D721Med (cell line): ENCODE measurements around the gene IRF2BP1.

Experiments
- DNase-seq: peaks from one replicate; pipeline ENCODE4 v3.0.0; 2011; ENCODE audit warnings: low spot score; ENCODE audit not compliant: insufficient read length
- FAIRE-seq: peaks from 2 replicates; lab custom pipeline; 2011; peaks lifted over from hg19 to GRCh38; lab: Jason Lieb, UNC
- TF ChIP-seq, protein P1 (sequence below): IDR thresholded peaks from 2 replicates; pipeline ENCODE4 v1.5.1; 2012; ENCODE audit warnings: mild to moderate bottlenecking, control low read depth; ENCODE audit not compliant: insufficient read depth; ENCODE audit errors: missing control alignments

IRF2BP1 gene

DNA sequence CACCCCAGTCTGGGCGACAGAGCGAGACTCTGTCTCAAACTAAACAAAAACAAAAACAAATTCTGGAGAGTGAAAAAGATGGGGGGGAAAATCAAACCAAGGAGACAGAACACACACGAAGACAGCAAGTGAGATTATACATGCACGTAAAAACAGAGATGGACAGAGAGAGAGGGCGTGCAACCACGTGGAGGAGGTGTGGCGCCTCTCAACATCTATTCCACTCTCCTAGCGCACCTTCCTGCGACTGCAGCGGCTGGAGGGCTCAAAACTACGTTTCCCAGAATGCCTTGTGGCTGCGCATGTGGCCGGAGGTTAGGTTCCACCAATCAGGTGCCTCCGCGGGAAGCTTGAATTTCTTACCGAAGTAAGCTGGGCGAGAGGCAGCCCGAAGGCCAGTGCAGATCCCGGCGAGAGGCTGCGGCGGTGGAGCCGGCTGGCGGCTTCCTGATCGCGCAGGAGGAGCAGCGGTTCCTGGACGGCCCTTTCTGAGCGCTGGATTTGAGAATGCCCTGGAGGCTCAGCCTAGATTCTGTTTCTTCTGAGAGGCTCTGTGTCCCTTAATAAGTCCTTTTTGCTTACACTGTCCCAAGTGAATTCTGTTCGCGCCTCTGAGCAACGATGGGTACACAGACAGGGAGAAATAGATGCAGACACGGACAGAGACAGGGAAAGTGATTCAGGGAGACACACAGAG is 41.8 kb upstream of the IRF2BP1 start:
- DNase-seq (peak; percentile 97), FAIRE-seq (peak; percentile 41)
- TF ChIP-seq, protein P1, sequence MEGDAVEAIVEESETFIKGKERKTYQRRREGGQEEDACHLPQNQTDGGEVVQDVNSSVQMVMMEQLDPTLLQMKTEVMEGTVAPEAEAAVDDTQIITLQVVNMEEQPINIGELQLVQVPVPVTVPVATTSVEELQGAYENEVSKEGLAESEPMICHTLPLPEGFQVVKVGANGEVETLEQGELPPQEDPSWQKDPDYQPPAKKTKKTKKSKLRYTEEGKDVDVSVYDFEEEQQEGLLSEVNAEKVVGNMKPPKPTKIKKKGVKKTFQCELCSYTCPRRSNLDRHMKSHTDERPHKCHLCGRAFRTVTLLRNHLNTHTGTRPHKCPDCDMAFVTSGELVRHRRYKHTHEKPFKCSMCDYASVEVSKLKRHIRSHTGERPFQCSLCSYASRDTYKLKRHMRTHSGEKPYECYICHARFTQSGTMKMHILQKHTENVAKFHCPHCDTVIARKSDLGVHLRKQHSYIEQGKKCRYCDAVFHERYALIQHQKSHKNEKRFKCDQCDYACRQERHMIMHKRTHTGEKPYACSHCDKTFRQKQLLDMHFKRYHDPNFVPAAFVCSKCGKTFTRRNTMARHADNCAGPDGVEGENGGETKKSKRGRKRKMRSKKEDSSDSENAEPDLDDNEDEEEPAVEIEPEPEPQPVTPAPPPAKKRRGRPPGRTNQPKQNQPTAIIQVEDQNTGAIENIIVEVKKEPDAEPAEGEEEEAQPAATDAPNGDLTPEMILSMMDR = peak; percentile 30

DNA sequence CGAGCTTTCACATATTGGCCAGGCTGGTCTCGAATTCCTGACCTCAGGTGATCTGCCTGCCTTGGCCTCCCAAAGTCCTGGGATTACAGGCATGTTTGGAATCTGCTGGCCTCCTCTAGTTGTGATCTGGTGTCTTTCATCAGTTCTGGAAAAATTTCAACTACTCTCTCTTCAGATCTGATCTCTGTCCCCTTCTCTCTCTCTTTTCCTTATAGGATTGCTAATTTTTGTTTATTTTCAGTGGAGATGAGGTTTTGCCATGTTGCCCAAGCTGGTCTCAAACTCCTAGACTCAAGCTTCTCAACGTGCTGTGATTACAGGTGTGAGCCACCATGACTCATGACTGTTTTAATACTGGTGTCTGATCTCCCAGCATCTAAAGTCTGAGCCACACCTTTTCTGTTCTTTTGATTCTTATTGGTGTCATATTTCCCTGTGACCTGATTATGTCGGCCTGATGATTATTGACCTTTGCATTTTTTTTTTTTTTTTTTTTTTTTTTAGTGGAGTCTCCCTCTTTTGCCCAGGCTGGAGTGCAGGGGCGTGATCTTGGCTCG is 39.0 kb upstream of the IRF2BP1 start:
- TF ChIP-seq, protein P1 = no peak
- FAIRE-seq (no peak), DNase-seq (no peak)

DNA sequence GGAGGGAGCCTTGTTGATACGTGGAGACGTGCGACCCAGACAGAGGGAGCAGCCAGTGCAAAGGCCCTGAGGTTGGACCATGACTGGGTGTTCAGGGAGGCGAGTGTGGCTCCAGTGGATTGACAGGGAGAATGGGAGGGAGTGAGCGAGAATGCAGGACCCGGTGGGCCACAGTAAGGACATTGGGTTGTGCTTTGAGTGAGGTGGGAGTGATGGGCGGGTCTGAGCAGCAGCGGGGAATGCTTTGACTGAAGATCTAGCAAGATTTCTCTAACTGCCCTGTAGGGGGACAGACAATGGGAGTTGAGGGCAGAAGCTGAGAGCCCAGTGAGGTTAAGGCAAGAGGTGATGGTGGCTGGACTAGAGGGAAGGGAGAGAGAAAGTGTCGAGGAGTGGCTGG is 36.3 kb upstream of the IRF2BP1 start:
- no peak for FAIRE-seq
- no peak for DNase-seq
- TF ChIP-seq, protein P1 = no peak

DNA sequence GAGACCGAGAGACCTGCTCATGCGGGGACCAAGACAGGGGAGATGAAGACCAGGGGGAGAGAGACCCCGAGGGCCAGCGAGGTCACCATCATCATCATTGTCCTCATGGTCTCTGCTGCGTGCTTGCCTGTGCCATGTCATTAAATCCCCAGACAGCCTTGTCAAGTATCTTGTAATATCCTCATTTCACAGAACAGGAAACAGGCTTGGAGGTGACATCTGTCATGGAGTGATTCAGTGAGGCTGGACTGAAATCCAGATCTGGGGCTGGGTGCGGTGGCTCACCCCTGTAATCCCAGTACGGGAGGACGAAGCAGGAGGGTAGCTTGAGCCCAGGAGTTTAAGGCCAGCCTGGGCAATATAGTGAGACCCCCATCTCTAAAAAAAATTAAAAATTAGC is 34.5 kb upstream of the IRF2BP1 start:
- TF ChIP-seq, protein P1 = no peak
- no peak for FAIRE-seq
- no peak for DNase-seq

DNA sequence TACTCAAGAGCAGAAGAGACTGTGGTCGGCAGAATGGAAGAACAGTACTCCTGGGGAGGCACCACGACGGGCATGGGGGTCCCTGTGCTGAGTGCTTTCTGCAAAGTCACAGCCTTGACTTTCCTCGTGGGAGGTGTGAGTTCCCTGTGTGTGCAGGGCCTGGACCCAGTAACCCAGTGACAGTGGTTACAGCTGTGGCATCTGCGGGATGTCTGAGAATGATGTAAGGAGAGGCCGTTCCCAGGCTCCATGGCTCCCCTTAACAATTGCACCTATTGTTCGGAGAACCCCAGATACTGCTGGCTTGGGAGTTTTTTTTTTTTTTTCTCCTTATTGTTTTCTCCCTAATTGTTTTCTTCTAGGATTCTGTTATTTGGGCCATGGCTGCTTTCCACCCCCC is 33.7 kb upstream of the IRF2BP1 start:
- DNase-seq (no peak), FAIRE-seq (no peak)
- TF ChIP-seq, protein P1 = no peak

DNA sequence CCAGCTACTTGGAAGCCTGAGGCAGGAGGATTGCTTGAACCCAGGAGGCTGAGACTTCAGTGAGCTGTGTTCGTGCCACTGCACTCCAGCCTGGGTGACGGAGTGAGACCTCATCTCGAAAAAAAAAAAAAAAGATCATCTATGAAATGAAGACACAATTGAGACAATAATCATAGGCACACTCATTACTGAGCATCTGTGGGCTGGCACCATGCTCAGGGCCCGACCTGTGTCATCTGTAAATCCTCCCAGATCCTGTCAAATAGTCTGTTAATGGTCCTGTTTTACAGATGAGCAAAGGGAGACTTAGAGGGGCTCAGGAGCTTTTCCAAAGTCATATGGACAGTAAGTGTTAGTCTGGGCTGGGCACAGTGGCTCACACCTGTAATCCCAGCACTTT is 32.8 kb upstream of the IRF2BP1 start:
- TF ChIP-seq, protein P1 = no peak
- no peak for DNase-seq
- FAIRE-seq = no peak
